ENCODE measurements around the gene RASGEF1B.
A peak's percentile ranks its signal among the peaks of the same experiment; 100 is the strongest.

- TF ChIP-seq CTCF (IDR thresholded peaks at IDR 0.05; ENCODE audit: poor library complexity) (peak; percentile 39), EZH2phosphoT487 (IDR thresholded peaks at IDR 0.05; ENCODE audit: low read depth, severe bottlenecking, unreplicated experiment) (no peak)
Observed at GRCh38 chr4:81472281-81473182, 825 bp upstream of the RASGEF1B start.
